Loucy (cell line): Measurements from ENCODE around the gene MOGAT3.

Experiments
- CTCF ChIP-seq: fragments of 200-600 bp; sonication (generic); conservative IDR thresholded peaks from 2 replicates; pipeline ENCODE4 v1.5.1; 2014; ENCODE audit warnings: mild to moderate bottlenecking, antibody characterized with exemption, low read length
- EZH2phosphoT487 ChIP-seq: fragments of 200-600 bp; IDR thresholded peaks from 2 replicates; pipeline ENCODE4 v1.6.1; 2018; ENCODE audit warnings: antibody characterized with exemption, mild to moderate bottlenecking, moderate library complexity, borderline replicate concordance

GRCh38 chr7:101218236-101219125, 17.6 kb upstream of the MOGAT3 start:
- no peak for TF ChIP-seq CTCF
- TF ChIP-seq EZH2phosphoT487: no peak
